ENCODE data around the gene SCN5A.

The SCN5A gene

GRCh38 chr3:38649500-38650247 lies at the start of gene SCN5A:
TSS of gene SCN5A (minus strand) at chr3:38649687. CDS start at chr3:38633307, 16,380 bp downstream.
- peak within 1 kb of the TSS; percentile 4 for H3K9ac ChIP-seq (ENCODE audit: low read length)
- H3K4me3 ChIP-seq (ENCODE audit: low read length) = no peak within 1 kb of the TSS
- peaks cover 43% of the 10 kb centered on the region for H3K27me3 ChIP-seq (ENCODE audit: control insufficient read depth, insufficient read depth, low read length)
- H3K4me1 ChIP-seq (ENCODE audit: control insufficient read depth, insufficient read depth, low read length) = peaks cover 7% of the 10 kb centered on the region
- H3K9me3 ChIP-seq (ENCODE audit: control insufficient read depth, low read length) = no peaks in the 10 kb centered on the region
- no peaks in the 10 kb centered on the region for H3K36me3 ChIP-seq (ENCODE audit: control insufficient read depth, insufficient read depth, low read length)

GRCh38 chr3:38698760-38699159 lies 49.3 kb upstream of the SCN5A start:
- no peaks in the 10 kb centered on the region for H3K9me3 ChIP-seq (ENCODE audit: control insufficient read depth, low read length)
- no peaks in the 10 kb centered on the region for H3K27me3 ChIP-seq (ENCODE audit: control insufficient read depth, insufficient read depth, low read length)
- no peaks in the 10 kb centered on the region for H3K4me1 ChIP-seq (ENCODE audit: control insufficient read depth, insufficient read depth, low read length)

GRCh38 chr3:38698061-38698460 lies 48.6 kb upstream of the SCN5A start:
- Histone ChIP-seq H3K4me3 (ENCODE audit: low read length) (no peak overlapping the region), H3K36me3 (ENCODE audit: control insufficient read depth, insufficient read depth, low read length) (no peaks in the 10 kb centered on the region), H3K9ac (ENCODE audit: low read length) (no peak overlapping the region), H3K27me3 (ENCODE audit: control insufficient read depth, insufficient read depth, low read length) (no peaks in the 10 kb centered on the region), H3K4me1 (ENCODE audit: control insufficient read depth, insufficient read depth, low read length) (no peaks in the 10 kb centered on the region), H3K9me3 (ENCODE audit: control insufficient read depth, low read length) (no peaks in the 10 kb centered on the region)

More at GRCh38 chr3:38698760-38699159, 49.3 kb upstream of the SCN5A start:
- Histone ChIP-seq H3K4me3 (ENCODE audit: low read length) (no peak overlapping the region), H3K36me3 (ENCODE audit: control insufficient read depth, insufficient read depth, low read length) (no peaks in the 10 kb centered on the region), H3K9ac (ENCODE audit: low read length) (no peak overlapping the region)

GRCh38 chr3:38696034-38696433 lies 46.5 kb upstream of the SCN5A start:
- no peak overlapping the region for H3K9ac ChIP-seq (ENCODE audit: low read length)

DNA sequence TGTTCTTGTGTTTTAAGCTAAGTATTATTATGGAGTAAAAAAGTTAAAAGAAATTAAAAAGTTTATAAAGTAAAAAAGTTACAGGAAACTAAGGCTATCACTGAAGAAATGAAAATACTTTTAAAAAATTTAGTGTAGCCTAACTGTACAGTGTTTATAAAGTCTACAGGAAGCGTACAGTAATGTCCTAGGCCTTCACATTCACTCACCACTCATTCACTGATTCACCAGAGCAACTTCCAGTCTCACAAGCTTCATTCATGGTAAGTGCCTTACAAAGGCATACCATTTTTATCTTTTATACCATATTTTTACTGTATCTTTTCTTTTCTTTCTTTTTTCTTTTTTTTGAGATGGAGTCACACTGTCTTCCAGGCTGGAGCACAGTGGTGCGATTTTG lies 40.7 kb upstream of the SCN5A start:
- H3K27me3 ChIP-seq (ENCODE audit: control insufficient read depth, insufficient read depth, low read length) = no peaks in the 10 kb centered on the region
- H3K9ac ChIP-seq (ENCODE audit: low read length) = no peak overlapping the region
- no peaks in the 10 kb centered on the region for H3K9me3 ChIP-seq (ENCODE audit: control insufficient read depth, low read length)
- H3K4me3 ChIP-seq (ENCODE audit: low read length) = no peak overlapping the region
- no peaks in the 10 kb centered on the region for H3K4me1 ChIP-seq (ENCODE audit: control insufficient read depth, insufficient read depth, low read length)
- H3K36me3 ChIP-seq (ENCODE audit: control insufficient read depth, insufficient read depth, low read length) = no peaks in the 10 kb centered on the region

More at GRCh38 chr3:38696034-38696433, 46.5 kb upstream of the SCN5A start:
- H3K9me3 ChIP-seq (ENCODE audit: control insufficient read depth, low read length) = no peaks in the 10 kb centered on the region
- H3K4me1 ChIP-seq (ENCODE audit: control insufficient read depth, insufficient read depth, low read length) = no peaks in the 10 kb centered on the region
- no peaks in the 10 kb centered on the region for H3K27me3 ChIP-seq (ENCODE audit: control insufficient read depth, insufficient read depth, low read length)
- no peak overlapping the region for H3K4me3 ChIP-seq (ENCODE audit: low read length)
- H3K36me3 ChIP-seq (ENCODE audit: control insufficient read depth, insufficient read depth, low read length) = no peaks in the 10 kb centered on the region

DNA sequence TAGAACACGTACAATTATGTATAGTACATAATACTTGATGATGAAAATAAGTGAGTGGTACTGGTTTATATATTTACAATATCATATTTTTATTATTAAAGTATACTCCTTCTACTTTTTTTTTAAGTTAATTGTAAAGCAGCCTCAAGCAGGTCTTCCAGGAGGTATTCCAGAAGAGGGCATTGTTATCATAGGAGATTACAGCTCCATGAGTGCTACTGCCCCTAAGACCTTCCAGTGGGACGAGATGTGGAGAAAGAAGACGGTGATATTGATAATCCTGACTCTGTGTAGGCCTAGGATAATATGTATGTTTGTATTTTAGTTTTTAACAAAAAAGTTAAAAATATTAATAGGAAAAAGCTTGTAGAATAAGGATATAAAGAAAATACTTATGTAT lies 40.3 kb upstream of the SCN5A start:
- H3K4me3 ChIP-seq (ENCODE audit: low read length) = no peak overlapping the region
- no peaks in the 10 kb centered on the region for H3K4me1 ChIP-seq (ENCODE audit: control insufficient read depth, insufficient read depth, low read length)
- no peaks in the 10 kb centered on the region for H3K27me3 ChIP-seq (ENCODE audit: control insufficient read depth, insufficient read depth, low read length)
- no peaks in the 10 kb centered on the region for H3K9me3 ChIP-seq (ENCODE audit: control insufficient read depth, low read length)
- no peaks in the 10 kb centered on the region for H3K36me3 ChIP-seq (ENCODE audit: control insufficient read depth, insufficient read depth, low read length)
- H3K9ac ChIP-seq (ENCODE audit: low read length) = no peak overlapping the region

DNA sequence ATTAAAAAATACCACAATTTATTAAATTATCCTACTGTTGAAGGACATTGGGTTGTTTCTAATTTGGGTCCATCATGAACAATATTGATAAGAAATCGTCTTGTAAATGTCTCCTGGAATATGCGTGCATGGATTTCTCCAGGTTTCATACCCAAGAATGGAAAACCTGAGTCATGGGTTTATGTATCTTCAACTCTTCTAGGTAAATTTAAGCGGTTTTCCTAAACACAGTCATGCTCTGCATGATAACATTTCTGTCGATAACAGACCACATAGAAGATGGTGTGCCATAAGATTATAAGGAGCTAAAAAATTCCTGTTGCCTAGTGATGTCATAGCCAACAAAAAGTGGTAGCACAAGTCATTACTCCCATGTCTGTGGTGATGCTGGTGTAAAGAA lies 39.9 kb upstream of the SCN5A start:
- Histone ChIP-seq H3K9me3 (ENCODE audit: control insufficient read depth, low read length) (no peaks in the 10 kb centered on the region), H3K9ac (ENCODE audit: low read length) (no peak overlapping the region), H3K36me3 (ENCODE audit: control insufficient read depth, insufficient read depth, low read length) (no peaks in the 10 kb centered on the region), H3K4me1 (ENCODE audit: control insufficient read depth, insufficient read depth, low read length) (no peaks in the 10 kb centered on the region), H3K27me3 (ENCODE audit: control insufficient read depth, insufficient read depth, low read length) (no peaks in the 10 kb centered on the region), H3K4me3 (ENCODE audit: low read length) (no peak overlapping the region)

DNA sequence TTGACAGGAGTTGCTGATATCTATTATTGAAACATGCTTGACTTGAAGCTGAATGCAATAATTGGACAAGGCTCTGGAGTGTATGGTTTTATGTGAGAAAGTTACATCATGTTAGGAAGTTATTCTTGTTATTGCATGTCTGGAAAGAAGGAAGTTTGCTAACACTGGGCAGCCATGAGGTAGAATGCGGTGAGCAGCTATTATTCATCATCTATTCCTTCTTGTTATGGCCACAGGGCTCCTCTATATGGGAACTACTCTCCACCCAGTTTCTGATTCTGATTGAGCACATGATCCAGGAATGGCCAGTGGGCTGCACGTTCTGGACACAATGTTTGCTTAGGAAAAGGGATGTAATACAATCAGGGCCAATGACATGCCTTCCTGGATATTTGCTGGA lies 37.8 kb upstream of the SCN5A start:
- Histone ChIP-seq H3K36me3 (ENCODE audit: control insufficient read depth, insufficient read depth, low read length) (no peaks in the 10 kb centered on the region), H3K9ac (ENCODE audit: low read length) (no peak overlapping the region), H3K9me3 (ENCODE audit: control insufficient read depth, low read length) (no peaks in the 10 kb centered on the region), H3K4me1 (ENCODE audit: control insufficient read depth, insufficient read depth, low read length) (no peaks in the 10 kb centered on the region), H3K4me3 (ENCODE audit: low read length) (no peak overlapping the region), H3K27me3 (ENCODE audit: control insufficient read depth, insufficient read depth, low read length) (no peaks in the 10 kb centered on the region)

DNA sequence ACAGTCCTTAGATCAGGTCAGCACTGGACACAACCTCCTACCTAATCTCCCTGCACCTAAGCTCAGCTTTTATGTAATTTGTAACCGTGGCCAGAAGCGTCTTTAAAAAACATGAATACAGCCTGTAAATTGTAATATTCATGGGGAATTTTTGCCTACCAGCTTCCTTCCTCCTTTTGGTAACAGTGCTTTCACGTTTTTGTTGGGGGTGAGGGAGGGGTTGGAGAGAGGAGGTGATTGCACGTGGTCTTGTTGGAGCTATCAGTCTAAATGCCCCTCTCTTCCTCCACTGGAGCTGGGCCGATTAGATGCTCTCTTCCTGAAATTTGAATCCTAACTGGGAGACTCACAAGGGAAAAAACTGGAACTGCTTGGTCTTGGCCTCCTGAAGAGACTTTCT lies 35.1 kb upstream of the SCN5A start:
- H3K27me3 ChIP-seq (ENCODE audit: control insufficient read depth, insufficient read depth, low read length) = no peaks in the 10 kb centered on the region
- no peaks in the 10 kb centered on the region for H3K36me3 ChIP-seq (ENCODE audit: control insufficient read depth, insufficient read depth, low read length)
- no peak overlapping the region for H3K9ac ChIP-seq (ENCODE audit: low read length)
- H3K4me1 ChIP-seq (ENCODE audit: control insufficient read depth, insufficient read depth, low read length) = no peaks in the 10 kb centered on the region
- H3K9me3 ChIP-seq (ENCODE audit: control insufficient read depth, low read length) = no peaks in the 10 kb centered on the region
- no peak overlapping the region for H3K4me3 ChIP-seq (ENCODE audit: low read length)

DNA sequence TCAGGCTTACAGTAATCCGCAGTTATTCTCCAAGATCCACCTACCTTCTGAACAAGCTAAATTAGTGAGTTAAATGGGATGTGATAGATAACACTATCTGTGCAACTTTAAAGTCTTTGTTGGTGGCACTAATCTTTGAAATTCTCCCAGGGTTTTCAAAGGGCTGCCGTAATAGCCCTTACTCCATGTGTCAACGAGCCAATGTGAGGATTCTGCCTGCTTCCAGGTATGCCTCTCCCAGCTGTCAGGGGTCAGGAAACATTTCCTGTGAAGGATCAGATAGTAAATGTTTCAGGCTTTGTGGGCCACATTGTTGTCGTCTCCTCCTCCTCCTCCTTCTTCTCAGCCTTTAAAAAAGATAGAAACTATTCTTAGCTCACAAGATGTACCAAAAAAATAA lies 20.2 kb upstream of the SCN5A start:
- Histone ChIP-seq H3K4me1 (ENCODE audit: control insufficient read depth, insufficient read depth, low read length) (no peaks in the 10 kb centered on the region), H3K36me3 (ENCODE audit: control insufficient read depth, insufficient read depth, low read length) (no peaks in the 10 kb centered on the region), H3K4me3 (ENCODE audit: low read length) (no peak overlapping the region), H3K27me3 (ENCODE audit: control insufficient read depth, insufficient read depth, low read length) (no peaks in the 10 kb centered on the region), H3K9ac (ENCODE audit: low read length) (no peak overlapping the region), H3K9me3 (ENCODE audit: control insufficient read depth, low read length) (no peaks in the 10 kb centered on the region)

DNA sequence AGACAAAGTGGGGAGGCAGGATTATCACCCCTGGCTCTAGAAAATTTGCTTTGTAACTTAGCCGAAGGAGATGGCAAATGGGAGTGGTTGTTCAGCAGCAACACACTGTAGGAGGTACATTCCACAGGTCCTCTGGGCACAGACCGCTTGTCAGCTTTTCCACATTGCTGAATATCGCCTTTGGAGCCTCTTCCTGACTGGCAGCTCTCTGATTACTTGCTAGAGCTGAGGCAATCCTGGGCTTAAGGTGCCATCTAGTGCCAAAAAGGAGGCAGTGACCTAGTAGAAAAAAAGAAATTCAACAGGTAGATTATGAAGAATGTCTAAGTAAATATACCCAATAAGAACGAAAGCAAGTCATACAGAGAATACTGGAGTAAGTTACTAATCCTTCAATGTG lies 13.1 kb upstream of the SCN5A start:
- Histone ChIP-seq H3K36me3 (ENCODE audit: control insufficient read depth, insufficient read depth, low read length) (no peaks in the 10 kb centered on the region), H3K9me3 (ENCODE audit: control insufficient read depth, low read length) (peaks cover 3% of the 10 kb centered on the region), H3K4me1 (ENCODE audit: control insufficient read depth, insufficient read depth, low read length) (no peaks in the 10 kb centered on the region), H3K27me3 (ENCODE audit: control insufficient read depth, insufficient read depth, low read length) (peaks cover 22% of the 10 kb centered on the region), H3K9ac (ENCODE audit: low read length) (no peak overlapping the region), H3K4me3 (ENCODE audit: low read length) (no peak overlapping the region)

DNA sequence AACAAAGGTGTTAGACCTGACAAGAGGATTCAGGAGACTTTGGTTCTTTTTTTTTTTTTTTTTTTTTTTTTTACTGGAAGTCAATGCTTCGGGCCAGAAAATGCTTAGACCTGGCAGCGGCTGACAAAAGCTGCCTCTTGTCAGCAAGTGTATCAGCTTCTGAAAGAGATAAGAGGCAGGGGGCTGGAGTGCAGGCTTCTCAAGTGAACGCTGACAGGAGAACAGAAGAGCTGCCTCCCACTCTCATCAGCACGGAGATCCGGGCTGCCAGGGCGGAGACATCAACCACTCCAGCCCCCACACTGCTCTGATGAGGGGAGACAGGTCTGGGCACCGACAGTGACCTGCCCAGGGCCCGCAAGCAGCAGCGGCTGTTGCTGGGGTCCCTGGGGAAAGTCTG lies 9.4 kb upstream of the SCN5A start:
- Histone ChIP-seq H3K9me3 (ENCODE audit: control insufficient read depth, low read length) (peaks cover 3% of the 10 kb centered on the region), H3K36me3 (ENCODE audit: control insufficient read depth, insufficient read depth, low read length) (no peaks in the 10 kb centered on the region), H3K4me1 (ENCODE audit: control insufficient read depth, insufficient read depth, low read length) (no peaks in the 10 kb centered on the region), H3K27me3 (ENCODE audit: control insufficient read depth, insufficient read depth, low read length) (peaks cover 35% of the 10 kb centered on the region), H3K4me3 (ENCODE audit: low read length) (no peak overlapping the region), H3K9ac (ENCODE audit: low read length) (no peak overlapping the region)

- H3K4me3 ChIP-seq (ENCODE audit: low read length) = no peak overlapping the region
- no peak overlapping the region for H3K9ac ChIP-seq (ENCODE audit: low read length)
- peaks cover 39% of the 10 kb centered on the region for H3K27me3 ChIP-seq (ENCODE audit: control insufficient read depth, insufficient read depth, low read length)
- no peaks in the 10 kb centered on the region for H3K9me3 ChIP-seq (ENCODE audit: control insufficient read depth, low read length)
- no peaks in the 10 kb centered on the region for H3K36me3 ChIP-seq (ENCODE audit: control insufficient read depth, insufficient read depth, low read length)
- H3K4me1 ChIP-seq (ENCODE audit: control insufficient read depth, insufficient read depth, low read length) = no peaks in the 10 kb centered on the region
These were observed 7.9 kb upstream of the SCN5A start for GRCh38 chr3:38657369-38657768.
